Measurements from ENCODE around the gene SERPINA12. TPM values are rescaled to one million over a fixed set of nuclear protein-coding genes. Genes with fewer than 3 reads are reported as not detected.

The SERPINA12 gene
- polyA plus RNA-seq, 2 of the 4 experiments (the other 2 are of a cell fraction), result not detected

DNA sequence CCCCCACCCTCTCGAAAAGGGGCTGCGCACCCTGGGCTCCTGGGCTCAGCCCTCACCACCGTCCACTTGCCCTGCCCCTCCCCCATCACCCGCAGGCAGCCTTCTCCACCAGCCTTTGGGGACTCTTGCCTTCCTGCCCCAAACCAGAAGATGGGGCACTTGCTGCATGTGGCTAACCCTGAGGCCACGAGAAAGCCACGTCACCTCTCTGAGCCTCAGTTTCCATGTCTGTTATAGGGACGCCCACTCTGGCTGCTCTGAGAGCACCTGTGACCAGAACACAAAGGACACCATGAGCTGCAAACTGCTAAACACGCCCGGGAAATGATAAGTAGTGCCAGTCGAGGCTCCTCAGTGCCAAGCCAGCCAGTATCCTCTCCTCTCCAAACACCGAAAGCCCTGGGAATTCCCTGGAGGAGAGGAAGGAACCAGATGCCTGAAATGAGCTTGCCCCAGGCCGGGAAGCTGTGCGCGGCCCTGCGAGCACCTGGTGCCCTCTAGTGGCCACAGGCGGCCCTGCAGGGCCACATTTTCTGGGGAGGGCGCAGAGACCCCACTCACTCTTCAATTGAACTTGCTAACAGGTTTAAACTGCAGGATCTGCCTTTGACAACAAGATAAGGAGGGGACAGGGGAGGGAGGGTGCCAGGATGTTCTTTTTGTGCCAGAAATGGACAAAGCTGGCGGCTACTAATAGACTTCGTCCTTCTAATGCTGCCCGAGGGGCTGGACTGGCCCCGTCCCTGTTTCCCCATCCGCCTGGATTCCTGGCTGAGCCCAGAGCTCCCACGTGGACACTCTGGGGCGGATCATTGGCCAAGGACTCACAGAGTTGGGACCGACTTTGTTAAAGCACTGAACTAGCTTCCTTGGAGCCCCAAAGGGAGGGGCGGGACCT is 23.1 kb downstream of the SERPINA12 start (continued):
- TF ChIP-seq E2F6 (IDR thresholded peaks at IDR 0.05; ENCODE audit: borderline replicate concordance, low read depth), result no peak
- no peak for TF ChIP-seq KDM1A (IDR thresholded peaks at IDR 0.05; ENCODE audit: low read depth)
- no peak for TF ChIP-seq SREBF2 (IDR thresholded peaks at IDR 0.05)
- no peak for TF ChIP-seq ATOH8 (CRISPR knock-in tag; IDR thresholded peaks at IDR 0.05; ENCODE audit: low read depth)
- peak; percentile 79 to 87 for TF ChIP-seq RAD21 (conservative IDR thresholded peaks at IDR 0.05 in 1 of 2, IDR thresholded peaks at IDR 0.05 in 1 of 2)
- no peak for TF ChIP-seq HMGXB4 (CRISPR knock-in tag; IDR thresholded peaks at IDR 0.05; ENCODE audit: borderline replicate concordance)

DNA sequence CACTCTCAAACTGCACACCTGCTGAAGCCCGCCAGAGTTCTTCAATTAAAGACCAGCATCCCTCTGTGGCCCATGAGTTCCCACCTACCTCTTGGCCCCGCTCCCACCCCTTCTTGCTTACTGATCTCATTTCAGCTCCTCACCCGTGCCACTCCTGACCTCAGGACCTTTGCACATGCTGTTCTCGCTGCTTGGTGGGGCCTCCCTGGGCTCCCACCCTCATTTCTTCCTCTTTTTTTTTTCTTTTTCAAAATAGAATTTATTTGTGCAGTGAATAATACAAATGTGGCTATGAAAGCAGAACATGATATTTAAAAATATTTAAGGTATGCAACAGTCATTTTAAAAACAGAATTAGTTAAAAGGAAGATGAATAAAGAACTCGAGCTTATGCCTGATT is 24.8 kb downstream of the SERPINA12 start:
- no peak overlapping the region for H3K27ac ChIP-seq
- POLR2A ChIA-PET, result no interaction called here

DNA sequence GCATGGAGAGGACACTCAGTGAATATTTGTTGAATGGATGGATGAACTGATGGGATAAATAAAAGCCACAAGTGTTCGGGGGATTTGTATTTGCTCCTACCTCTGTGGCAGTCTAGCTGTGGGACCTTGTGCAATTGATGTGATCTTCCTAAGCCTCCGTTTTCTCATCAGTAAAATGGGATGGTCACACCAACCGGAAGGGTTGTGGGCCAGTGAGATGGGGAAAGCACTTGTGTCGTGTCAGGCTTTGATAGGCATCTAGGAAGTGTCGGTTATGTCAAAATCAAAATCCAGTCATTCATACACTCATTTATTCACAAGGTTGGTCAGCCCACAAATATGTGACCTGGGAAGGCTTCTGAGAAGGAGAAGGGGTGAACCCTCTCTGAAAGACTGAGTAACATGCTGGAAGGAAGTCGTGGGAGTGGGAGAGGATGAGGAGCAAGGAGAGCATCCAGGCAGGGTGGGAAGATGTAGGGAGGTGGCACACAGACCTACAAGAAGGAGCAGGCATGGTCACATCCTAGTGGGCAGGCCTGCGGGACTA is 25.5 kb downstream of the SERPINA12 start:
- no peak for DNase-seq (ENCODE audit: low read depth in 1 of 2, low spot score in 1 of 2)
- POLR2A ChIA-PET, result no interaction called here

More for the DNA sequence above, 24.8 kb downstream of the SERPINA12 start:
- CTCF ChIA-PET, result interaction anchor here (0.8 to 4.0 kb wide), 7 partner anchors 10 to 134 kb away, joined by 3 to 47 read pairs (median 6); partner anchors contain the start of gene SERPINA9
- FAIRE-seq, result no peak
- no peak overlapping the region for H3K4me2 ChIP-seq
- TF ChIP-seq RCOR1 (IDR thresholded peaks at IDR 0.05; ENCODE audit: low read depth, low read length) (no peak), BHLHE40 (IDR thresholded peaks at IDR 0.05; ENCODE audit: low read depth, low read length) (no peak), SREBF2 (IDR thresholded peaks at IDR 0.05) (no peak), FOXS1 (CRISPR knock-in tag; IDR thresholded peaks at IDR 0.05) (no peak), EHMT2 (IDR thresholded peaks at IDR 0.05; ENCODE audit: low read depth) (no peak), TFCP2L1 (CRISPR knock-in tag; IDR thresholded peaks at IDR 0.05) (no peak), NPAS2 (CRISPR knock-in tag; IDR thresholded peaks at IDR 0.05; ENCODE audit: borderline replicate concordance) (no peak)
- no peak for DNase-seq (ENCODE audit: low read depth in 1 of 2, low spot score in 1 of 2)
- 0 out of 3 replicates have a peak, but pooled peaks cover under 1% of the 10 kb centered on the region for H3K9me3 ChIP-seq
- ATAC-seq, result no peak
- WGBS (ENCODE audit: missing lambda C conversion rate), result 29% methylated on average over 5 of the region's 5 CpGs
- no peak overlapping the region for H3K4me3 ChIP-seq
- 0 out of 3 replicates have a peak, but pooled peaks cover 3% of the 10 kb centered on the region for H3K4me1 ChIP-seq

More for the DNA sequence above, 25.5 kb downstream of the SERPINA12 start:
- no peak overlapping the region for H3K4me2 ChIP-seq
- H3K4me3 ChIP-seq, result no peak overlapping the region
- TF ChIP-seq, protein P1, sequence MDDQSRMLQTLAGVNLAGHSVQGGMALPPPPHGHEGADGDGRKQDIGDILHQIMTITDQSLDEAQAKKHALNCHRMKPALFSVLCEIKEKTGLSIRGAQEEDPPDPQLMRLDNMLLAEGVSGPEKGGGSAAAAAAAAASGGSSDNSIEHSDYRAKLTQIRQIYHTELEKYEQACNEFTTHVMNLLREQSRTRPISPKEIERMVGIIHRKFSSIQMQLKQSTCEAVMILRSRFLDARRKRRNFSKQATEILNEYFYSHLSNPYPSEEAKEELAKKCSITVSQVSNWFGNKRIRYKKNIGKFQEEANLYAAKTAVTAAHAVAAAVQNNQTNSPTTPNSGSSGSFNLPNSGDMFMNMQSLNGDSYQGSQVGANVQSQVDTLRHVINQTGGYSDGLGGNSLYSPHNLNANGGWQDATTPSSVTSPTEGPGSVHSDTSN (IDR thresholded peaks at IDR 0.05), result no peak
- TF ChIP-seq MYC (IDR thresholded peaks at IDR 0.05; ENCODE audit: borderline replicate concordance, low read length) (no peak), ZSCAN20 (CRISPR knock-in tag; IDR thresholded peaks at IDR 0.05) (no peak), RCOR1 (IDR thresholded peaks at IDR 0.05; ENCODE audit: low read depth, low read length) (no peak), HOXB13 (CRISPR knock-in tag; IDR thresholded peaks at IDR 0.05; ENCODE audit: low read depth) (no peak), ELK1 (IDR thresholded peaks at IDR 0.05; ENCODE audit: low read depth, low read length) (no peak), KDM1A (IDR thresholded peaks at IDR 0.05; ENCODE audit: low read depth) (no peak), RFX5 (IDR thresholded peaks at IDR 0.05) (no peak), CBX8 (IDR thresholded peaks at IDR 0.05) (no peak), GATA3 (IDR thresholded peaks at IDR 0.05; ENCODE audit: borderline replicate concordance) (no peak), BHLHE40 (IDR thresholded peaks at IDR 0.05; ENCODE audit: low read depth, low read length) (no peak), SREBF2 (IDR thresholded peaks at IDR 0.05) (no peak), MAZ (IDR thresholded peaks at IDR 0.05; ENCODE audit: borderline replicate concordance, low read depth, low read length) (no peak), POLR2A (IDR thresholded peaks at IDR 0.05; ENCODE audit: low read length) (no peak), NFE2L2 (conservative IDR thresholded peaks at IDR 0.05; ENCODE audit: low read length) (no peak), RARB (CRISPR knock-in tag; IDR thresholded peaks at IDR 0.05) (no peak)
- H3K4me1 ChIP-seq, result 0 out of 3 replicates have a peak, but pooled peaks cover 3% of the 10 kb centered on the region
- FAIRE-seq, result no peak
- CTCF ChIA-PET, result interaction anchor here (0.9 kb wide), 1 partner anchor 18 kb away, joined by 3 read pairs; no protein-coding TSS in a partner anchor
- H3K9me3 ChIP-seq, result peaks cover 7% of the 10 kb centered on the region
- 48% methylated on average over 7 of the region's 7 CpGs for WGBS (ENCODE audit: missing lambda C conversion rate)
- H3K27ac ChIP-seq, result no peak overlapping the region
- ATAC-seq, result no peak
